ENCODE results near the gene NAT10.
"Not testable (repeated sequence)": the region's sequence is repeated elsewhere in the genome, so short reads cannot be mapped to it uniquely, and the experiment has no call there.

NAT10 gene

DNA sequence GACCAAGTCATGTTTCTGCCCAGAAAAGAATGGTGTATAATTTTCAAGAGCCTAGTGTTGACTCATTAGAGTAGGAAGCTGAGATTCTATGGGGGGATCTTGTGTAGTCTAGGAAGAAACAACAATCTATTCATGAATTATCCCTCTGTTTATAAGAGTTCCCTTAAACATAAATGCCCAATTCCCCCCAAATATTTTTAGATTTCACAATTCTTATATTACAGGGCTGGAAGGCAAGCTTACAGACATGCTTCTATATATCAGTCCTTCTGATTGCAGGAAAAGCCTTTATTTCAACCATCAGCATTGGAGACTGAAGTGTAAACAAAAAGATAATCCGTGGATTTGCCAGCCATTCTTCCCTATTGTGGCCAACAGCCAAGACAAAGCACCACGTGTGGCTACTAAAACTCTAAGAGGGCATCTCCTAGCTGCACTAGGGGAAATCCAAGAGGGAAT, 71.4 kb downstream of the NAT10 start:
- no peak overlapping the region for H3K9ac ChIP-seq (ENCODE audit: low read depth, low read length)
- no peaks in the 10 kb centered on the region; the same call in 1 of the 2 replicates for H3K4me1 ChIP-seq (ENCODE audit: insufficient read depth, low read length)
- H3K36me3 ChIP-seq (ENCODE audit: insufficient read depth, low read length), result no peaks in the 10 kb centered on the region
- H3K9me3 ChIP-seq (ENCODE audit: control insufficient read depth, insufficient read depth, low read length), result no peaks in the 10 kb centered on the region

DNA sequence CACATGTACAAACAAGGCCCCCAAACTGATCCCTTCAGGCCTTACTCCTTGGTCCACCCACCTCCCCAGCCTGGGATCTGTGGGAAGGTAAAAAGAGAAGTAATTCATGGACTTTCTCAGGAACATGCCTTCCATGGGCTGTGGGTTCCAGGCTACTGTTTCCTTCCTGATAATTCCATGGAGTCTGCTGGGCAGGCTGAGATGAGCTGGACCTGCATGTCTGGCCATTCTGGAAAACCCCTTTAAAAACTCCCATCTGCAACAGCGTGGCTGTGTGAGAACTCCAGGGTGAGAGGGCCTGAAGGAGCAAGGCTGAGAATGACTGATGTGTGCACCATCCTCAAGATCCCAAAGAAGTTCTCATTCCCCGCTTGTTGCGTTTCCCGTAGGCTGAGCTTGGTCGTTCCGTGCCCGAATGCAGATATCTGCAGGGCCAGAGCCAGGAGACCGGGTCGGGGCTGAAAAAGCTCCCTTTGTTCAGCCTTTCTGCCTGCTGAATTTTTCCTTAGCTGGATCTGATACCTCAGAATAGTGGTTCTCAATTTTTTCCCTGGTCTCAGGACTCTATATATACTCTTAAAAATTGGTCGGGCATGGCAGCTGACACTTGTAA, 72.9 kb downstream of the NAT10 start:
- Histone ChIP-seq H3K9me3 (ENCODE audit: control insufficient read depth, insufficient read depth, low read length) (no peaks in the 10 kb centered on the region), H3K36me3 (ENCODE audit: insufficient read depth, low read length) (no peaks in the 10 kb centered on the region), H3K4me1 (ENCODE audit: insufficient read depth, low read length) (no peaks in the 10 kb centered on the region; the same call in 1 of the 2 replicates), H3K9ac (ENCODE audit: low read depth, low read length) (no peak overlapping the region)

DNA sequence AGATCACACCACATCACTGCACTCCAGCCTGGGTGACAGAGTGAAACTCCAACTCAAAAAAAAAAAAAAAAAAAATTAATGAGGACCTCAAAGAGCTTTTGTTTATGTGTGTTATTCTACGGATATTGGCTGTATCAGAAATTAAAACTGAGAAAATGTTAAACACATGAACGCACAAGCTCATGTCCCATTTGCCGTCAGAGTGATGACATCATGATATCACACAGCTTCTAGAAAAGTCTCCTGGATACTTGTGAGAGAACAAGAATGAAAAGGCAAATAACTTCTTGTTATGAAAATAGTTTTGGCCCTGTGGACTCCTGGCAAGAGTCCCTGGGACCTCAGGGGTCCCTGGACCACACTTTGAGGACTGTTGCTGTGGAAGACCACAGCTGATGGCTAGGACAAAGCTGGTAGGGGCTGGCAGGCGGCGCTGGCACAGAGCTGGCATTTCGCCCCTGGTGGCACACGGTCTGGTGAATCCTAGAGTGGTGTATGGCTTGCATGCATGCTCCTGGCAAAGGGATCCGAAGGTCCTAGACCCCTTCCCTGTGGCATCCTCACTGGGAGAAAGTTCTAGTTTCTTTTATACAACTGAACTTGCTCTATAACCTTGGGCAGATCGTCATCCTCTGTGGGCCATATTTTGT, 73.7 kb downstream of the NAT10 start:
- Histone ChIP-seq H3K4me1 (ENCODE audit: insufficient read depth, low read length) (no peaks in the 10 kb centered on the region; the same call in 1 of the 2 replicates), H3K9ac (ENCODE audit: low read depth, low read length) (no peak overlapping the region), H3K9me3 (ENCODE audit: control insufficient read depth, insufficient read depth, low read length) (no peaks in the 10 kb centered on the region), H3K36me3 (ENCODE audit: insufficient read depth, low read length) (no peaks in the 10 kb centered on the region)

DNA sequence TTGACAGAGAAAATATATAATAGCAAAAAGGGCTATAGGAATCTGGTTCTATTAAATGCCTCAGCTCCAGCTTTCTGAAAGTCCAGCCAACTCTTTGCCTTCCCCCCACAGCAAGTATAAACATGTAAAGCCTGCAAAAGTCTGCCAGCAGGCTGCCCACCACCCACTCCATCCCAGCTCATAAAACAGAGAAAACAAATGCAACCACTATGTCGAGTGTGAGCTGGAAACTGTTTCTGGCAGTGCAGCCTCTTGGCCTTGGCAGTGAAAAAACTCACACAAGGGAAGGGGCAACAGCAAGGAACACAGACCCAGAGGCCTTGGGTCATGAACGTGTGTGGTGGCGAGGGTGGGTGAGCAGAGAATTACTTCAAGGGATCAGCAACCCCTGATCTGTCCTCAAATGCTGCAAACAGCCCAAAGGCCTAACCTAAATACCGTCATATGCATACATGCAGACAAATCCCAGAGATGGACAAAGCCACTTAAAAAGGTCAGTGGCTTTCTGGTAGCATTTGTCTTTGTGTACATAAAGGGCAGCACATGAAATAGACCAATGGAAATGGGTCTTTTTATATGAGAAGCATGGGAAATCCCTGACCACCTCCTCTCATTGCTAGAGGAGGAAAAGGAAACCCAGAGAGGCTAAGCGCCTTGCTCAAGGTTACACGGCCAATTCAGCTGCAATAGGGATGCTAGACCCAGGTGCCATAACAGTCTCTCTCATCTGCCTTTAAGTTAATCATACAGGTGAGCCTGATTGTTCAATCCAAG, 74.8 kb downstream of the NAT10 start:
- Histone ChIP-seq H3K9me3 (ENCODE audit: control insufficient read depth, insufficient read depth, low read length) (no peaks in the 10 kb centered on the region), H3K4me1 (ENCODE audit: insufficient read depth, low read length) (no peaks in the 10 kb centered on the region), H3K9ac (ENCODE audit: low read depth, low read length) (no peak overlapping the region), H3K36me3 (ENCODE audit: insufficient read depth, low read length) (no peaks in the 10 kb centered on the region)

DNA sequence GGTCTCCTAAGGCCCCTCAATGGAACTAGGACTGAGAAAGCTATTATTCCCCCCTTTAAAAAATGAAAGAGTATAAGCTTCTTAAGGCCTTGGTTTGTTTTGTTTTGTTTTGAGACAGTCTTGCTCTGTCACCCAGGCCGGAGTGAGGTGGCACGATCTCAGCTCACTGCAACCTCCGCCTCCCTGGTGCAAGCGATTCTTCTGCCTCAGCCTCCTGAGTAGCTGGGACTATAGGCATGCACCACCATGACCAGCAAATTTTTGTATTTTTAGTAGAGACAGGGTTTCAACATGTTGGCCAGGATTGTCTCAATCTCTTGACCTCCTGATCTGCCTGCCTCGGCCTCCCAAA, 75.4 kb downstream of the NAT10 start:
- H3K36me3 ChIP-seq (ENCODE audit: insufficient read depth, low read length); H3K9ac ChIP-seq (ENCODE audit: low read depth, low read length); H3K9me3 ChIP-seq (ENCODE audit: control insufficient read depth, insufficient read depth, low read length); H3K4me1 ChIP-seq (ENCODE audit: insufficient read depth, low read length): not testable (repeated sequence)

DNA sequence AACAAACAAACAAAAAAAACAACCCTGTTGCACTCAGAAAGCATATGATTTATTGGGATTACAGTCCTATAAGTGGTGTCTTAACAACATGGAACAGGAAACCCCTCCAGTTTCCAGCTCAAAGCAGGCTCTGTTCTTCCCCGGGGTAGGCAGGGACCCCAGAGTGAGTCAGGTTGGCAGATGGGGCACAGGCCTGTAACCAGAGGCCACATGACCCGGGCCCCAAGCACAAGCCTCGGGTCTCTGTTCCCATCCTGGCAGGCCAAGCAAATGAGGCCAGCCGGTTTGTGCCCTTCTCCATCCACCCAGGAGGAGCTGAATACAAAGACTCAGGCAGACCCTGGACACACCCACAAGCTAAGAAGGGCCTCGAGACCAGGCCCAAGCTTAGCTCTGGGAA, 75.8 kb downstream of the NAT10 start:
- Histone ChIP-seq H3K9me3 (ENCODE audit: control insufficient read depth, insufficient read depth, low read length) (no peaks in the 10 kb centered on the region), H3K4me1 (ENCODE audit: insufficient read depth, low read length) (peaks cover 4% of the 10 kb centered on the region; the same call in 1 of the 2 replicates), H3K9ac (ENCODE audit: low read depth, low read length) (no peak overlapping the region), H3K36me3 (ENCODE audit: insufficient read depth, low read length) (no peaks in the 10 kb centered on the region)

DNA sequence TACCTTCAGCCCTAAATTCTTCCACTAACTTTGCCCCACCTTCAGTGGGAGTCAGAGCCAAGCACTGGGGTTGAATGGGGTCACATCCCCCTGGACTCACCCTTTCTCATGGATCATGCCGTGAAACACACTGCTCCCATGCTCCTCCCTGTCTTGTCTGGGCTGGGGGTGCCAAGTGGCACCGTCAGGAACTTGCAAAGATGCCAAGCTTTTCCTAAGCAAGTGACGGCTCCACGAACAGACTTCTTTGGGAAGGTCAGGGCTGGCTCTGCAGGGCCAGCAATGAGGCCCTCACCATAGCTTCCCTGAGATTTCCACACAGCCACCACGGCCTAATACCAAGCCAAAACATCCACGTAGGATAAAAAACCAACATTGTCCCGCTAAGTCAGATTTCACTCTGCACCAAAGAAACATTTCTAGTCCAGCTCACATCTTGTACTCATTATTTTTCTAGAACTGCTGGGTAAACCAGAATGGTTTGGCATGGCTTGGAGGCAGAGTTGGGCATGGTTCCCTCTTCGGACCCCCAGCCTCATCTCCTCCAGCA, 76.5 kb downstream of the NAT10 start:
- Histone ChIP-seq H3K4me1 (ENCODE audit: insufficient read depth, low read length) (peaks cover 11% of the 10 kb centered on the region), H3K9ac (ENCODE audit: low read depth, low read length) (no peak overlapping the region), H3K36me3 (ENCODE audit: insufficient read depth, low read length) (no peaks in the 10 kb centered on the region), H3K9me3 (ENCODE audit: control insufficient read depth, insufficient read depth, low read length) (no peaks in the 10 kb centered on the region)

DNA sequence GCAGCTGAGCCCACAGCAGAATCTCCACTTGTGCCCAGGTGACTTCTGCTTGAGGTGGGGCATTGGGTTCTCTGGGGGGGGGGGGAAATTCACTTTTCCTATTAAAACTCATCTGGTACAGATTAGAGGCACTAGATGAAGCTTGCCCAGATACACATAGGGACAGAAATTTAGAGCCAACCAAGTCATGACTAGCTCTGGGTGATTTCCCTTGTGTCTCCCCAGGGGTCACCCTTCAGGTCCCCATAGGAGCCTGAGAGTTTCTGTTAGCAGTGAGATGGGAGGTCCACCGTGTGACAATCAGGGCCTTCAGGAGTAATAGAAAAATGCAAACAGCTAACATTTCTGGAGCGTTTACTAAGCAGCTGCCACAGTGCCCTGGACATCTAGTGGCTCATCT, 77.0 kb downstream of the NAT10 start:
- no peaks in the 10 kb centered on the region for H3K9me3 ChIP-seq (ENCODE audit: control insufficient read depth, insufficient read depth, low read length)
- peaks cover 15% of the 10 kb centered on the region for H3K4me1 ChIP-seq (ENCODE audit: insufficient read depth, low read length)
- H3K36me3 ChIP-seq (ENCODE audit: insufficient read depth, low read length), result no peaks in the 10 kb centered on the region
- no peak overlapping the region for H3K9ac ChIP-seq (ENCODE audit: low read depth, low read length)

DNA sequence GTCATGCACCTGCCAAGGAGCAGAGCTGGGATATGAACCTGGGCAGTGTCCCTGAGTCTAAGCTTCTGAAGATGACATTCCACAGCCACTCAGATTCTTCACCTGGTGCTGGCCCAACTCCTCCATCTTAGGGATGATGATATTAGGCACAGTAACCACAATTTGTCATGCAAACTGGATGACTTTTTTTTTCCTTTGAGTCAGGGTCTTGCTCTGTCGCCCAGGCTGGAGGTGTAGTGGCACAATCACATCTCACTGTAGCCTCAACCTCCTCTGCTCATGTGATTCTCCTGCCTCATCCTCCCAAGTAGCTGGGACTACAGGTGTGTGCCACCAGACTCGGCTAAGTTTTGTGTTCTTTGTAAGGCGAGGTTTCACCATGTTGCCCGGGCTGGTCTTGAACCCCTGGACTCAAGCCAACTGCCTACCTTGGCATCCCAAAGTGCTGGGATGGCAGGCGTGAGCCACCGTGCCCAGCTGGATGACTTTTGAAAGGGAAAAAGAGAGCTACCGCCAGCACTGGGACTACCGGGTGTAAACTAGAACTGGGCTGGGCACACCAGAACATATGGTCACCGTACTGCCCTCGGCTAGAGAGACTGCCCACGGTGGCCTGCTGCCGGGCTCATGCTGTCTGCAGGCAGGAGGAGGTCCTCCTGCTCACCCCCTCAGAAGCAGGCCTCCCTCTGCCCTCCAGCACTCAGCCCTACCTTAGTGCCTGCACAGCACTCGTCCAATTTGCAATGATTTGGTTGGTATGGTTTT, 77.7 kb downstream of the NAT10 start:
- no peak overlapping the region for H3K9ac ChIP-seq (ENCODE audit: low read depth, low read length)
- no peaks in the 10 kb centered on the region for H3K36me3 ChIP-seq (ENCODE audit: insufficient read depth, low read length)
- H3K4me1 ChIP-seq (ENCODE audit: insufficient read depth, low read length), result peaks cover 21% of the 10 kb centered on the region
- no peaks in the 10 kb centered on the region for H3K9me3 ChIP-seq (ENCODE audit: control insufficient read depth, insufficient read depth, low read length)

DNA sequence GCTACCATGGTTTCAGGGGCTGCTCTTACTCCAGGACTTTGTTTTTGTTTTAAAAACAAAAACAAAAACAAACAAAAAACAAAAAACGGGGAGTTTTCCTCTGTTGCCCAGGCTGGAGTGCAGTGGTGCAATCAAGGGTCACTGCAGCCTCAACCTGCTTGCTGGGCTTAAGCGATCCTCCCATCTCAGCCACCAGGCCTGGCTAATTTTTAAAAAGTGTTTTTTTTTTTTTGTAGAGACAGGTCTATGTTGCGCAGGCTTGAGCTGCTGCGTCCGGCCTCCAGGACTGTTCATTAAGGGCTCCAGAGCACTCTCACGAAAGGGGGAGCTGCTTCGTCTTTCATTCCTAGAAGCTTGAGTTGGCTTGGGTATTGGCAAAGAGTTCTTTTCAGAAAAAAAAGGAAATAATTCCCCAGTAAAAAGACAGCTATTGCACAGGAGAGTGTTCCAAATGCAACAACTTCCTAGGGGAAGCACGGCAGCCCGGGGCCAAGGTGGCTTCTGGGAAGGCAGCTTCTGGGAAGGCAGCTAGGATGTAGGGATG, 78.5 kb downstream of the NAT10 start:
- Histone ChIP-seq H3K4me1 (ENCODE audit: insufficient read depth, low read length) (peaks cover 29% of the 10 kb centered on the region), H3K36me3 (ENCODE audit: insufficient read depth, low read length) (no peaks in the 10 kb centered on the region), H3K9ac (ENCODE audit: low read depth, low read length) (no peak overlapping the region)

DNA sequence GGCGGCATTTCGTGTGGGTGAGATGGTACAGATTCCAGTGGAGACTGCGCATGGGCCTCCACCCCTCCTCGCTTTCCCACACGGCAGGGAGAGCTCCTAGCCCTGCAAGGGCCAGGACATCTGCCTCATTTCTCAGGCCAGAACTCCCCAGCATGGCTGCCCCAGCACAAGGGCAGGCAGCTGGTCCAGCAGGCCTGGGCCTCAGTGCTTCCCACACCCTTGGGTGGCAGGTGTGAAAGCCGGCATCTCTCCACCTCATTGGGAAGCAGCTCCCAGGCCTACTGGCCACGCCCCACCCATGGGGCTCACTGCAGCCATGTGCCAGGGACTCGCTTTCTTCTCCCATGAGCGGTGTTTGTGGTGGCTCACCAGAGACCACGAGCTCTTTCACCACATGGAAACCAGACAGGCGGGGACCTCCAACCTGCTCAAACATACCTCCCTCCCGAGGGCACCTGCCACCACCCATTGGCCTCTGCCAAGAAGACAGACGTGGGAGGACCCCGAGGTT, 79.1 kb downstream of the NAT10 start:
- H3K36me3 ChIP-seq (ENCODE audit: insufficient read depth, low read length), result no peaks in the 10 kb centered on the region
- peaks cover 30% of the 10 kb centered on the region for H3K4me1 ChIP-seq (ENCODE audit: insufficient read depth, low read length)
- no peak overlapping the region for H3K9ac ChIP-seq (ENCODE audit: low read depth, low read length)

More for the DNA sequence above, 78.5 kb downstream of the NAT10 start:
- no peaks in the 10 kb centered on the region for H3K9me3 ChIP-seq (ENCODE audit: control insufficient read depth, insufficient read depth, low read length)

DNA sequence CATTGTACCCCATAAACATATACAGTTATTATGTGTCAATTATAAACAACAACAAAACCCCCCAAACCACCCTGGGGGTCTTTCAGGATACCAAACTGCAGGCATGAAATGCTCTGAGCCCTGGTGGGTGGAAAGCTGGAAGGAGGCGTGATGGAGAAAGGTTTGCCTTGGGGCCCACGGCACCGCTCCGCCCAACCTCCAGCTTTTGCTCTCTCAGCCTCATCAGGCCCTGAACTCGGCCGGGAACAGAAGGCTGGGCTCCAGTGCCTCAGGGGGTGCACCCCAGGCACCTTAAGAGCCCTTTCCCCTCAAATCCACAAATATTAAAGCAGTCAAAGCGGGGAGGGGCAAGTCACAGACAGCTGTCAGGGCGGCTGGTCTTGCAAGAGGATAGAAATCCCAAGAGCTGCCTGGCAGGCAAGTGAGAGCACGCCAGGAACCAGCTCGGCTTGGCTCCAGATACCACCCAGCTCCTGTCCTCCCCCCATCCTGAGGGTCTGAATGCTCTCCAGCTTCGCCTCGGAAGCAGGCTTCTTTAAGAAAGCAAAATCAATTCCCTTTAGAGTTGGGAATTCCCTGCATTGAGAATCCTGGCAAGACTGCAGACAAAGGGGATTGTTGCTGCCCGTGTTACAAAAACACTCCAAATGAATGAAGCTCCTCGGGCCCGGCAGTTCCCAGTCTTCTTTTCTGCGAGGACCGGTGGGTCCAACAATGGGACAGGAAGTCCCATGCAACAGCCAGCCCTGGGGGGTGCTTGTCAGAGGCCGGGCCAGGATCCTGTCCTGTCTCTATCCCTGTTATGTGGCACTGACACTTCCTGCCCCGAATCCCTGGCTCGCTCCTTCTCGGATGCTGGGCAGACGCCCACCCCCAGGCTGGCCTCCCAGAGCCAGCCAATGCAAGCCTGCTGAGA, 80.8 kb downstream of the NAT10 start:
- Histone ChIP-seq H3K36me3 (ENCODE audit: insufficient read depth, low read length) (no peaks in the 10 kb centered on the region), H3K9me3 (ENCODE audit: control insufficient read depth, insufficient read depth, low read length) (no peaks in the 10 kb centered on the region), H3K9ac (ENCODE audit: low read depth, low read length) (no peak overlapping the region), H3K4me1 (ENCODE audit: insufficient read depth, low read length) (peaks cover 34% of the 10 kb centered on the region)

More for the DNA sequence above, 79.1 kb downstream of the NAT10 start:
- H3K9me3 ChIP-seq (ENCODE audit: control insufficient read depth, insufficient read depth, low read length), result no peaks in the 10 kb centered on the region

DNA sequence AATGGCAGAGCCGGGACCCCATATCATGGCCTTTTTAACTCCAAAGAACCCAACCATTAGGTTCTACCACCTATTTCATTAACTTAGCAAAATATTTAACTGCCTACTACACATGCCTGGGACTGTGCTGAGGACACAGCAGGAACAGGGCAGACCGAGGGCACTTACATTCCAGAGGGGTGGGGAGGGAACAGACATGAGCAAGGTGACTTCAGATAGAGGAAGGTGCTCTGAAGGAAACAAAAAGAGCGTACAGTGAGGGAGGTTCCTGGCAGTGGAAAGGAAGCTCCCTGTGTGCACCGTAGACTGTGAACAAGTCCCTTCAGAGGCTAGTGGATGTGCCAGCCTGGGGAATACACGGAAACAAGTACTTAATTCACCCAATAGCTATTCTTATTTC, 82.8 kb downstream of the NAT10 start:
- no peak overlapping the region for H3K9ac ChIP-seq (ENCODE audit: low read depth, low read length)
- no peaks in the 10 kb centered on the region for H3K36me3 ChIP-seq (ENCODE audit: insufficient read depth, low read length)
- peaks cover 45% of the 10 kb centered on the region for H3K4me1 ChIP-seq (ENCODE audit: insufficient read depth, low read length)
- H3K9me3 ChIP-seq (ENCODE audit: control insufficient read depth, insufficient read depth, low read length), result no peaks in the 10 kb centered on the region
